Stimulated activated CD4-positive, alpha-beta T cell treated with anti-CD3 and anti-CD28 coated beads, Interleukin-12 subunit alpha, Interleukin-12 subunit beta, amount 100 ng/mL, for 48 hours (primary cell): Measurements from ENCODE around the gene VANGL1.
"Not testable (repeated sequence)": the region's sequence is repeated elsewhere in the genome, so short reads cannot be mapped to it uniquely, and the experiment has no call there.

Source experiments
- DNase-seq, 3 donors: peaks; one replicate each; pipeline ENCODE4 v3.0.0-alpha.2; 2020; ENCODE audit warnings: low read depth in 2 of 3, low spot score in 1 of 3

VANGL1 gene

GRCh38 chr1:115641762-115642167 is at the start of gene VANGL1:
VANGL1 (plus strand) TSS chr1:115641970; CDS start chr1:115651414, 9,444 bp downstream.
- DNase-seq = peak in 2 of 3 donors; percentile 24 to 27

- DNase-seq = no peak
These were observed 49.5 kb upstream of the VANGL1 start for GRCh38 chr1:115592264-115592663.

GRCh38 chr1:115593365-115594259 is 48.2 kb upstream of the VANGL1 start:
- no peak for DNase-seq

- no peak for DNase-seq
These were observed 47.2 kb upstream of the VANGL1 start for GRCh38 chr1:115594600-115594999.

- DNase-seq = peak; percentile 44 to 69 (median 59)
These were observed 46.3 kb upstream of the VANGL1 start for GRCh38 chr1:115595279-115596079.

GRCh38 chr1:115596080-115596780 is 45.5 kb upstream of the VANGL1 start:
- DNase-seq = no peak

- DNase-seq = no peak
These were observed 37.3 kb upstream of the VANGL1 start for GRCh38 chr1:115604508-115604907.

GRCh38 chr1:115606305-115606704 is 35.5 kb upstream of the VANGL1 start:
- no peak for DNase-seq

GRCh38 chr1:115609021-115609420 is 32.7 kb upstream of the VANGL1 start:
- DNase-seq = no peak

- no peak for DNase-seq
These were observed 28.0 kb upstream of the VANGL1 start for GRCh38 chr1:115613767-115614166.

GRCh38 chr1:115620453-115620852 is 21.3 kb upstream of the VANGL1 start:
- no peak for DNase-seq

GRCh38 chr1:115620950-115621349 is 20.8 kb upstream of the VANGL1 start:
- DNase-seq = no peak

GRCh38 chr1:115624859-115625258 is 16.9 kb upstream of the VANGL1 start:
- no peak for DNase-seq

GRCh38 chr1:115630342-115630741 is 11.4 kb upstream of the VANGL1 start:
- no peak for DNase-seq

- DNase-seq = no peak
These were observed 9.3 kb upstream of the VANGL1 start for GRCh38 chr1:115632251-115633026.

- DNase-seq = not testable (repeated sequence)
These were observed 8.2 kb upstream of the VANGL1 start for GRCh38 chr1:115633606-115634005.

GRCh38 chr1:115637247-115637646 is 4.5 kb upstream of the VANGL1 start:
- not testable (repeated sequence) for DNase-seq

- no peak for DNase-seq
These were observed 1.4 kb upstream of the VANGL1 start for GRCh38 chr1:115640384-115640783.

- no peak for DNase-seq
These were observed 650 bp downstream of the VANGL1 start for GRCh38 chr1:115642168-115643072.

- no peak for DNase-seq
These were observed 1.5 kb downstream of the VANGL1 start for GRCh38 chr1:115643225-115643624.
